PC-9 (cell line): ENCODE data around the gene PRR27. TPM values are rescaled to one million over a fixed set of nuclear protein-coding genes. Genes with fewer than 3 reads are reported as not detected.

ENCODE experiments used
- BruUV-seq: library from RNA; stranded (reverse); fragments of 400-500 nt; replicated peaks from 2 replicates; lab custom pipeline; 2021; lab: Mats Ljungman, UMichigan
- CTCF ChIA-PET: fragments of 300-600 bp; sonication (Branson Sonifier 250); formaldehyde crosslinking; loops from one replicate; lab custom pipeline; 2022; ENCODE audit warnings: antibody characterized with exemption; lab: Charles Lee
- POLR2A ChIA-PET: fragments of 300-600 bp; sonication (Branson Sonifier 250); formaldehyde crosslinking; loops from one replicate; lab custom pipeline; 2022; ENCODE audit warnings: antibody characterized with exemption; ENCODE audit not compliant: unreplicated experiment; lab: Charles Lee
- DNase-seq, 2 experiments: peaks; one replicate each; pipeline versions ENCODE4 v3.0.0 to v3.0.0-alpha.2; 2015 to 2022; ENCODE audit warnings: mixed read lengths in 1 of 2
- H2AFZ ChIP-seq: fragments of 200-600 bp; sonication (generic); 2 replicates; pipeline ENCODE4 v1.8.1; 2017; ENCODE audit warnings: antibody characterized with exemption
- H3F3A ChIP-seq: fragments of 200-600 bp; sonication (generic); 2 replicates; pipeline ENCODE4 v1.8.1; 2017; ENCODE audit warnings: antibody characterized with exemption, mild to moderate bottlenecking, low read depth; ENCODE audit not compliant: insufficient read depth
- H3K27ac ChIP-seq: fragments of 200-600 bp; sonication (generic); 2 replicates; pipeline ENCODE4 v1.6.1; 2016; ENCODE audit warnings: mixed run types
- H3K27me3 ChIP-seq: fragments of 200-600 bp; sonication (generic); 2 replicates; pipeline ENCODE4 v1.6.1; 2016; ENCODE audit warnings: low read depth, mixed run types; ENCODE audit not compliant: insufficient read depth
- H3K36me3 ChIP-seq: fragments of 200-600 bp; sonication (generic); 2 replicates; pipeline ENCODE4 v1.6.1; 2016; ENCODE audit warnings: low read depth, mixed run types
- H3K4me1 ChIP-seq: fragments of 200-600 bp; sonication (generic); replicated peaks from 2 replicates; pipeline ENCODE4 v1.6.1; 2016; ENCODE audit warnings: mixed run types; ENCODE audit not compliant: insufficient read depth
- H3K4me2 ChIP-seq: fragments of 200-600 bp; sonication (generic); 2 replicates; pipeline ENCODE4 v1.6.1; 2017; ENCODE audit warnings: mixed run types
- H3K4me3 ChIP-seq: fragments of 200-600 bp; sonication (generic); 2 replicates; pipeline ENCODE4 v1.6.1; 2016; ENCODE audit warnings: mixed run types
- H3K79me2 ChIP-seq: fragments of 200-600 bp; sonication (generic); 2 replicates; pipeline ENCODE4 v1.6.1; 2017; ENCODE audit warnings: low read depth, mixed run types
- H3K9me2 ChIP-seq: fragments of 200-600 bp; sonication (generic); 2 replicates; pipeline ENCODE4 v1.8.1; 2017; ENCODE audit warnings: mild to moderate bottlenecking; ENCODE audit not compliant: insufficient read depth
- H3K9me3 ChIP-seq: fragments of 200-600 bp; sonication (generic); 2 replicates; pipeline ENCODE4 v1.8.1; 2016; ENCODE audit warnings: low read depth; ENCODE audit not compliant: insufficient read depth
- H4K20me1 ChIP-seq: fragments of 200-600 bp; sonication (generic); 2 replicates; pipeline ENCODE4 v1.8.1; 2017; ENCODE audit not compliant: insufficient read depth
- EZH2 ChIP-seq: fragments of 200-600 bp; sonication (generic); IDR thresholded peaks from 2 replicates; pipeline ENCODE4 v1.8.0; 2017; ENCODE audit warnings: antibody characterized with exemption, low read depth
- intact Hi-C: fragments of 100-400 bp; cut with micrococcal nuclease; formaldehyde crosslinking; loops from one replicate; pipeline ENCODE4 v1.10.0; 2022; ENCODE audit not compliant: unreplicated experiment
- total RNA-seq: library from RNA; stranded (reverse); gene quantifications from 2 replicates; pipeline ENCODE4 v1.2.3, GENCODE V29; 2021
- TF ChIP-seq, protein P1 (sequence below): fragments of 200-600 bp; sonication (generic); conservative IDR thresholded peaks from 2 replicates; pipeline ENCODE4 v1.6.1; 2017; ENCODE audit warnings: mixed run types, antibody characterized with exemption, mild to moderate bottlenecking, moderate library complexity

Gene PRR27
- total RNA-seq, 1 experiment from 2014 or later: not detected

- H4K20me1 ChIP-seq: no peaks in the 10 kb centered on the region
- no peaks in the 10 kb centered on the region for H3F3A ChIP-seq
- no peak overlapping the region for H3K4me3 ChIP-seq
- BruUV-seq: no TSS peak
- H3K36me3 ChIP-seq: no peaks in the 10 kb centered on the region
- no peak overlapping the region for H3K4me2 ChIP-seq
- no peak overlapping the region for H2AFZ ChIP-seq
- ChIA-PET CTCF (no interaction called here), POLR2A (no interaction called here)
- no peaks in the 10 kb centered on the region for H3K79me2 ChIP-seq
- no peak for TF ChIP-seq EZH2
- TF ChIP-seq, protein P1, sequence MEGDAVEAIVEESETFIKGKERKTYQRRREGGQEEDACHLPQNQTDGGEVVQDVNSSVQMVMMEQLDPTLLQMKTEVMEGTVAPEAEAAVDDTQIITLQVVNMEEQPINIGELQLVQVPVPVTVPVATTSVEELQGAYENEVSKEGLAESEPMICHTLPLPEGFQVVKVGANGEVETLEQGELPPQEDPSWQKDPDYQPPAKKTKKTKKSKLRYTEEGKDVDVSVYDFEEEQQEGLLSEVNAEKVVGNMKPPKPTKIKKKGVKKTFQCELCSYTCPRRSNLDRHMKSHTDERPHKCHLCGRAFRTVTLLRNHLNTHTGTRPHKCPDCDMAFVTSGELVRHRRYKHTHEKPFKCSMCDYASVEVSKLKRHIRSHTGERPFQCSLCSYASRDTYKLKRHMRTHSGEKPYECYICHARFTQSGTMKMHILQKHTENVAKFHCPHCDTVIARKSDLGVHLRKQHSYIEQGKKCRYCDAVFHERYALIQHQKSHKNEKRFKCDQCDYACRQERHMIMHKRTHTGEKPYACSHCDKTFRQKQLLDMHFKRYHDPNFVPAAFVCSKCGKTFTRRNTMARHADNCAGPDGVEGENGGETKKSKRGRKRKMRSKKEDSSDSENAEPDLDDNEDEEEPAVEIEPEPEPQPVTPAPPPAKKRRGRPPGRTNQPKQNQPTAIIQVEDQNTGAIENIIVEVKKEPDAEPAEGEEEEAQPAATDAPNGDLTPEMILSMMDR: no peak
- intact Hi-C loops: no loop called here
- no peaks in the 10 kb centered on the region for H3K4me1 ChIP-seq
- H3K9me3 ChIP-seq: no peaks in the 10 kb centered on the region
- H3K9me2 ChIP-seq: no peaks in the 10 kb centered on the region; the same call in 1 of the 2 replicates
- no peak overlapping the region for H3K27ac ChIP-seq
- DNase-seq: no peak
- H3K27me3 ChIP-seq: no peaks in the 10 kb centered on the region
Measured at GRCh38 chr4:70138751-70139150, 15.3 kb upstream of the PRR27 start.

GRCh38 chr4:70151271-70151670, 2.8 kb upstream of the PRR27 start:
- H3K9me2 ChIP-seq: no peaks in the 10 kb centered on the region
- TF ChIP-seq EZH2: no peak
- TF ChIP-seq, protein P1: no peak
- no peaks in the 10 kb centered on the region for H3K36me3 ChIP-seq
- H3K9me3 ChIP-seq: no peaks in the 10 kb centered on the region
- no peaks in the 10 kb centered on the region for H3K27me3 ChIP-seq
- H3K79me2 ChIP-seq: no peaks in the 10 kb centered on the region
- no peak overlapping the region for H2AFZ ChIP-seq
- no TSS peak for BruUV-seq
- H3K27ac ChIP-seq: no peak overlapping the region
- no peak for DNase-seq
- POLR2A ChIA-PET: no interaction called here
- no peaks in the 10 kb centered on the region for H3K4me1 ChIP-seq
- H3K4me3 ChIP-seq: no peak overlapping the region
- H4K20me1 ChIP-seq: no peaks in the 10 kb centered on the region
- H3K4me2 ChIP-seq: no peak overlapping the region
- intact Hi-C loops: no loop called here
- CTCF ChIA-PET: no interaction called here
- H3F3A ChIP-seq: no peaks in the 10 kb centered on the region

DNA sequence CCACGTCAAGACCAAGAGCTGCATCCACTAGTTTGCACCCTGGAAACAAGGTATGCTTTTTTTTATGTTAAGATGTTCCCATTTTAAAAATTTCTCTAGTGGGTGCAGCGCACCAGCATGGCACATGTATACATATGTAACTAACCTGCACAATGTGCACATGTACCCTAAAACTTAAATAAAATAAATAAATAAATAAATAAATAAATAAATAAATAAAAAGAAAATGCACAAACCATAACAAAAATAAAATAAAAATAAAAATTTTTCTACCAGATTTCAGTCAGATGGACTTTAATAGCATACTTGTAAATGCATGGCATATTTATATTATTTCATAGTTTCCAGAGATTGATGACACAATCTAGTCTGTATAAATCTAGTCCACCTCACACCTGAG, 1.9 kb upstream of the PRR27 start:
- Histone ChIP-seq H3K4me2 (no peak overlapping the region), H3K79me2 (no peaks in the 10 kb centered on the region), H3F3A (no peaks in the 10 kb centered on the region), H3K9me2 (no peaks in the 10 kb centered on the region), H3K4me1 (no peaks in the 10 kb centered on the region), H2AFZ (no peak overlapping the region), H3K36me3 (no peaks in the 10 kb centered on the region), H4K20me1 (no peaks in the 10 kb centered on the region), H3K9me3 (no peaks in the 10 kb centered on the region), H3K27ac (no peak overlapping the region), H3K27me3 (no peaks in the 10 kb centered on the region), H3K4me3 (no peak overlapping the region)
- ChIA-PET CTCF (no interaction called here), POLR2A (no interaction called here)
- no peak for TF ChIP-seq EZH2
- TF ChIP-seq, protein P1: no peak
- intact Hi-C loops: no loop called here
- DNase-seq: no peak
- no TSS peak for BruUV-seq
